Lung (tissue), 12 donors: ENCODE measurements around the gene ONECUT3. TPM values are rescaled to one million over a fixed set of nuclear protein-coding genes. Genes with fewer than 3 reads are reported as not detected.

Experiments used
- ATAC-seq: fragments of 200-7000 bp; cut with Tn5 transposase; one replicate; pipeline ENCODE4 v1.9.1; 2020; ENCODE audit warnings: moderate number of reproducible peaks; ENCODE audit not compliant: insufficient read depth, low FRiP score
- DNase-seq, 3 donors: peaks; one replicate each; pipeline ENCODE4 v3.0.0-alpha.2; 2013 to 2017
- H3K27ac ChIP-seq, 2 donors: one replicate each; pipeline ENCODE4 v1.5.1; 2013; ENCODE audit warnings: mild to moderate bottlenecking in 2 of 2, moderate library complexity in 2 of 2, control low read depth in 1 of 2, inconsistent platforms in 1 of 2, low read depth in 1 of 2, low read length in 1 of 2
- H3K27me3 ChIP-seq, 3 donors: one replicate each; pipeline ENCODE4 v1.5.1; 2013; ENCODE audit warnings: low read length in 2 of 3; ENCODE audit not compliant: control insufficient read depth in 3 of 3, insufficient read depth in 3 of 3
- H3K36me3 ChIP-seq, 4 donors: one replicate each; pipeline ENCODE4 v1.5.1; 2013; ENCODE audit warnings: low read length in 4 of 4, mild to moderate bottlenecking in 1 of 4, moderate library complexity in 1 of 4; ENCODE audit not compliant: control insufficient read depth in 4 of 4, insufficient read depth in 4 of 4
- H3K4me1 ChIP-seq, 5 donors: one replicate each; pipeline ENCODE4 v1.5.1; 2013; ENCODE audit warnings: low read length in 5 of 5, mild to moderate bottlenecking in 2 of 5, moderate library complexity in 1 of 5; ENCODE audit not compliant: control insufficient read depth in 5 of 5, insufficient read depth in 5 of 5
- H3K4me3 ChIP-seq: one replicate; pipeline ENCODE4 v1.5.1; 2013; ENCODE audit warnings: mild to moderate bottlenecking, control low read depth, moderate library complexity
- H3K9ac ChIP-seq, 2 donors: one replicate each; pipeline ENCODE4 v1.5.1; 2013; ENCODE audit warnings: low read length in 2 of 2, control low read depth in 1 of 2; ENCODE audit not compliant: insufficient read depth in 1 of 2
- H3K9me3 ChIP-seq, 4 donors: one replicate each; pipeline ENCODE4 v1.5.1; 2013; ENCODE audit warnings: low read length in 3 of 4, mild to moderate bottlenecking in 1 of 4, moderate library complexity in 1 of 4; ENCODE audit not compliant: control insufficient read depth in 4 of 4, insufficient read depth in 3 of 4
- whole genome bisulfite sequencing, 2 donors: extraction: QIAGEN DNeasy Blood & Tissue Kit; methylation state at CpG; one replicate each; pipeline ENCODE4 v1.1.7; 2013; 5-methylcytosine and 5-hydroxymethylcytosine counted together
- polyA plus RNA-seq, 2 donors: library from polyadenylated mRNA; stranded (reverse); fragments of 200-250 nt; gene quantifications; one replicate each; pipeline ENCODE4 v1.2.1, GENCODE V29; 2013
- total RNA-seq, 2 donors: library from RNA; depleted of rRNA in 1 of 2; stranded (reverse); fragments of >200 nt in 1 of 2; gene quantifications; one replicate each; pipeline ENCODE4 v1.2.1, GENCODE V29; 2014 to 2021
- TF ChIP-seq, protein P1 (sequence below): IDR thresholded peaks from 2 replicates; pipeline ENCODE4 v1.5.1; 2012; ENCODE audit warnings: mild to moderate bottlenecking; ENCODE audit errors: control extremely low read depth, extremely low read depth
- donor health status: control.
- donor health status: control.
- donor health status: Bipolar disorder and iron deficiency.
- donor health status: healthy.
- donor health status: DM: yes; HTN: yes; CAD: no.

The ONECUT3 gene
- total and polyA plus RNA-seq, 4 donors = not detected

DNA sequence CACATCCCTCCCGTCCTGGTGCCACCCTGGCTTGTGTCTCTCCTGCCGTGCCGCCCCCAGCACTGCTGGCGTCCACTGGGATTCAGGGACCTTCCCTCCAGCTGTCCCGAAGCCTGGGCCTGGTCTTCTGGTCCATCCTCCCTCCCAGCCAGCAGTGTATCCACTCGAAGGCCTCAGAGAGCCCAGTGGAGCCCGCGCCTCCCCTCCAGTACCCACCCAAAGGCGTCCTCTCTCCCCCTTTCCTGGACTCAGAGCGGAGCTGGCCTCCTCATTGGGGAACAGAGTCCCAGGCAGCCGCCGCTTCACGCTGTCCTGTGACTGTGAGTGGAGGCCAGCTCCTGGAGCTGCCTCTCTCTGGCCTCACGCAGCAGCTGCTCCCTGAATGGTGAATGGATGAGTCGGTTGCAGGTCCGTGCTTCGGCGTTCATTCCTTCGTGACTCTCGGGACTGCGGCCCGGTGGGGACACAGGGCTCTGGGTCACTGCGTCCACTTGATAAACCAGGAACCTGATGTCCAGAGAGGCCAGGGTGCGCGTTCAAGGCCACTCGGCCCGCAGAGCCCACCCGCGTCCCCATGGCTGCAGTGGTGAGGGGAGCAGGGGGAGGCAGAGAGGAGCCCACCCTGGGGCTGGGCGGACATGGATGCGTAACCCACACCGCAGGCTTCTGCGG, 12.1 kb downstream of the ONECUT3 start:
- Histone ChIP-seq H3K9ac (no peak overlapping the region), H3K27me3 (peaks cover 17 to 83% (median 56%) of the 10 kb centered on the region in 3 donors), H3K9me3 (peaks cover 0 to 3% (median 0%) of the 10 kb centered on the region in 4 donors), H3K27ac (no peak overlapping the region), H3K4me3 (no peak overlapping the region), H3K36me3 (no peaks in the 10 kb centered on the region), H3K4me1 (peaks cover 0 to 12% (median 0%) of the 10 kb centered on the region in 5 donors)
- ATAC-seq (no peak), DNase-seq (no peak)
- WGBS, 2 donors = 12 to 13% methylated on average over 33 of the region's 33 CpGs
- TF ChIP-seq, protein P1, sequence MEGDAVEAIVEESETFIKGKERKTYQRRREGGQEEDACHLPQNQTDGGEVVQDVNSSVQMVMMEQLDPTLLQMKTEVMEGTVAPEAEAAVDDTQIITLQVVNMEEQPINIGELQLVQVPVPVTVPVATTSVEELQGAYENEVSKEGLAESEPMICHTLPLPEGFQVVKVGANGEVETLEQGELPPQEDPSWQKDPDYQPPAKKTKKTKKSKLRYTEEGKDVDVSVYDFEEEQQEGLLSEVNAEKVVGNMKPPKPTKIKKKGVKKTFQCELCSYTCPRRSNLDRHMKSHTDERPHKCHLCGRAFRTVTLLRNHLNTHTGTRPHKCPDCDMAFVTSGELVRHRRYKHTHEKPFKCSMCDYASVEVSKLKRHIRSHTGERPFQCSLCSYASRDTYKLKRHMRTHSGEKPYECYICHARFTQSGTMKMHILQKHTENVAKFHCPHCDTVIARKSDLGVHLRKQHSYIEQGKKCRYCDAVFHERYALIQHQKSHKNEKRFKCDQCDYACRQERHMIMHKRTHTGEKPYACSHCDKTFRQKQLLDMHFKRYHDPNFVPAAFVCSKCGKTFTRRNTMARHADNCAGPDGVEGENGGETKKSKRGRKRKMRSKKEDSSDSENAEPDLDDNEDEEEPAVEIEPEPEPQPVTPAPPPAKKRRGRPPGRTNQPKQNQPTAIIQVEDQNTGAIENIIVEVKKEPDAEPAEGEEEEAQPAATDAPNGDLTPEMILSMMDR = no peak

DNA sequence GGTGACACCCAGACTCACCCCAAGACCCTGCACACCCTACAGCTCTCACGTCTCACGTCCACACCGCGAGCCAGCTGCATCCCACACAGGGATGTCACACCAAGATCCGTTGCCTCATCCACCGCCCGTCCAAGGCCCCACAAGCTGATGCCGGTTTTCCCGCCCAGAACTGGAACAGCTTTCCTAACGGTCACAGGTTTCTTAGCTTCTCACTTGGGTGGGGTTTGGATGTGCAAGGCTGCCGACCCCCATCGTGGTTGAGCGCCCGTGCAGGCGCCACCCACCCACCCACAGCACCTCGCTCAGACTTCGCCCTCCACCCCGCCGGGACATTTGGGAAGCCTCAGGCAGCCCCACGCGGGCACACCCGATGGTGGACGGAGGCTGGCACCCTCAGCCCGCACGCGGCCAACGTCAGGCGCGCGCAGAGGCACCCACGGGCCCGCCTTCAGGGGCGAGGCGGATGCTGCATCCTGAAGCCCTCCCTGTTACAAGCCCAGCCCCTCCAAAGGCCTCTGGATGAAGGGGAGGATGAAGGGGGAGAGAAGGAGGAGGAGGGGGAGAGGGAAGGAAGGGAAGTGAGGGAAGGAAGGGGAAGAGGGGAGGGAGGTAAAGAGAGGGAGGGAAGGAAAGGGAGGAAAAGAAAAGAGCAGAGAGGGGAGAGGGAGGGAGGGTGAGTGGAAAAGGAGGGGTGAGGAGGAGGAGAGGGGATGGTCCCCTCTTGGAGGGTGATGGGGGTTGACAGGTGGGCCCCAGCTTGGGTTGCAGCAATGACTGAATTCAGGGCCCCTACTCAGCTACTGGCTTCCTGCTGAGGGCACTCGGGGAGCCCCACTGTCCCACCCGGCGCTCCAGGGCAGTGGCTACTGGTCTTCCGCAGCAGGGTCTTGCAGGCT, 12.8 kb downstream of the ONECUT3 start:
- WGBS, 2 donors = 3 to 4% methylated on average over 37 to 38 of the region's 38 CpGs
- Histone ChIP-seq H3K4me3 (no peak overlapping the region), H3K36me3 (no peaks in the 10 kb centered on the region), H3K9ac (no peak overlapping the region), H3K4me1 (peaks cover 0 to 12% (median 0%) of the 10 kb centered on the region in 5 donors), H3K9me3 (peaks cover 0 to 5% (median 2%) of the 10 kb centered on the region in 4 donors), H3K27me3 (peaks cover 17 to 80% (median 57%) of the 10 kb centered on the region in 3 donors), H3K27ac (no peak overlapping the region)
- TF ChIP-seq, protein P1 = no peak
- no peak for ATAC-seq
- peak in 1 of 3 donors; percentile 22 for DNase-seq

DNA sequence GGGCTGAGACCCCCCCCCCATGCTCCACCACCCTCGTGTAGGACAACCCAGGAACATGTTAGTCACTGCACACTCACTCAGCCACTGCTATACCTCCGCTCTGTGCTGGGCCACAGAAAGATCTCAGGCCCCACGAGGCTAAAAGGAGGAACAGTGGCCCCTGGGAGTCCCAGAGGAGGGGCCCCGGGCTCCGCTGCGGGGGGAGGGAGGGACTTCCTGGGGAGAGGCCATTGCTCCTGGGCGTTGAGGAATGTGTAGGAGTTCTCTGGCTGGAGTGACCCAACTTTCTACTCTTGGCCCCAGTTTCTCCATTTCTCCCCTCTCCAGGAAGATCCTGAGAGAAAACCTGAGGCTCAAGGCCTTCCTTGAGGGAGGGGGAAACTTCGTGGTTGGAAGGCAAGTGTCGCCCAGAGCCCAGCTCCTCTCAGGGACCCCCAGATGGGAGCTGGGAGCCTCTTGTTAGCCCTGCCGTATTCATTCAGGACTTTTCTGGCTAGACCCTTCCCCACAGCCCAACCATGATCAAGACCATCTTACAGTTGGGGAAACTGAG, 13.6 kb downstream of the ONECUT3 start:
- no peak for ATAC-seq
- no peak overlapping the region for H3K9ac ChIP-seq
- no peak overlapping the region for H3K27ac ChIP-seq
- H3K36me3 ChIP-seq = no peaks in the 10 kb centered on the region
- no peak for DNase-seq
- peaks cover 0 to 12% (median 0%) of the 10 kb centered on the region in 5 donors for H3K4me1 ChIP-seq
- H3K9me3 ChIP-seq = peaks cover 0 to 11% (median 4%) of the 10 kb centered on the region in 4 donors
- 17 to 19% methylated on average over 10 of the region's 10 CpGs for WGBS, 2 donors
- peaks cover 14 to 77% (median 50%) of the 10 kb centered on the region in 3 donors for H3K27me3 ChIP-seq
- TF ChIP-seq, protein P1 = no peak
- no peak overlapping the region for H3K4me3 ChIP-seq
